Peyer's patch (tissue), 4 donors: ENCODE measurements around the gene ZNF280A. TPM values are rescaled to one million over a fixed set of nuclear protein-coding genes. Genes with fewer than 3 reads are reported as not detected.

Source experiments
- DNase-seq, 3 donors: peaks; one replicate each; pipeline ENCODE4 v3.0.0-alpha.2; 2017 to 2019
- H3K27ac ChIP-seq, 4 donors: fragments of 200-600 bp; sonication (generic); one replicate each; pipeline ENCODE4 v1.5.1; 2016 to 2019
- H3K27me3 ChIP-seq, 2 donors: fragments of 200-600 bp; sonication (generic); one replicate each; pipeline ENCODE4 v1.5.1; 2019
- H3K36me3 ChIP-seq, 3 donors: fragments of 200-600 bp; sonication (generic); one replicate each; pipeline ENCODE4 v1.5.1; 2016 to 2019
- H3K4me1 ChIP-seq, 4 donors: fragments of 200-600 bp; sonication (generic); one replicate each; pipeline ENCODE4 v1.5.1; 2016 to 2019
- H3K4me3 ChIP-seq, 4 donors: fragments of 200-600 bp; sonication (generic); 1 replicate in 3 of 4; 2 replicates in 1 of 4; pipeline ENCODE4 v1.5.1; 2016 to 2019; ENCODE audit warnings: mild to moderate bottlenecking in 1 of 4
- H3K9me3 ChIP-seq, 4 donors: fragments of 200-600 bp; sonication (generic); one replicate each; pipeline ENCODE4 v1.5.1; 2016 to 2019; ENCODE audit warnings: mild to moderate bottlenecking in 1 of 4
- CTCF ChIP-seq, 6 experiments: fragments of 450-650 bp in 4 of 6; fragments of 200-600 bp in 2 of 6; sonication (generic) in 1 of 6; IDR thresholded peaks; one replicate each; pipeline ENCODE4 v1.5.1; 2017 to 2019; ENCODE audit warnings: antibody characterized with exemption in 6 of 6, mild to moderate bottlenecking in 3 of 6, moderate library complexity in 1 of 6
- POLR2A ChIP-seq, 2 donors: fragments of 450-650 bp; IDR thresholded peaks; one replicate each; pipeline ENCODE4 v1.5.1; 2017; ENCODE audit warnings: antibody characterized with exemption in 2 of 2, mild to moderate bottlenecking in 2 of 2, moderate library complexity in 2 of 2
- total RNA-seq, 4 donors: library from RNA; depleted of rRNA; stranded (reverse); fragments of >200 nt; gene quantifications; one replicate each; pipeline ENCODE4 v1.1.0, GENCODE V29; 2016

Gene ZNF280A
- total RNA-seq, 4 donors from 2014 or later: not detected

- Histone ChIP-seq H3K27ac (no peak overlapping the region), H3K36me3 (no peaks in the 10 kb centered on the region), H3K4me3 (no peak overlapping the region), H3K9me3 (no peaks in the 10 kb centered on the region), H3K4me1 (no peaks in the 10 kb centered on the region), H3K27me3 (no peaks in the 10 kb centered on the region)
- no peak for DNase-seq
- no peak for TF ChIP-seq POLR2A (IDR thresholded peaks at IDR 0.05)
- TF ChIP-seq CTCF (IDR thresholded peaks at IDR 0.05): no peak
These were observed 16.8 kb upstream of the ZNF280A start for GRCh38 chr22:22536916-22537315.

GRCh38 chr22:22536515-22536914 lies 16.4 kb upstream of the ZNF280A start:
- H3K27ac ChIP-seq: no peak overlapping the region
- no peak for TF ChIP-seq POLR2A (IDR thresholded peaks at IDR 0.05)
- no peak for TF ChIP-seq CTCF (IDR thresholded peaks at IDR 0.05)
- H3K9me3 ChIP-seq: no peaks in the 10 kb centered on the region
- H3K36me3 ChIP-seq: no peaks in the 10 kb centered on the region
- no peaks in the 10 kb centered on the region for H3K27me3 ChIP-seq
- H3K4me3 ChIP-seq: no peak overlapping the region
- no peaks in the 10 kb centered on the region for H3K4me1 ChIP-seq
- DNase-seq: no peak

GRCh38 chr22:22535662-22536061 lies 15.6 kb upstream of the ZNF280A start:
- TF ChIP-seq CTCF (IDR thresholded peaks at IDR 0.05) (no peak), POLR2A (IDR thresholded peaks at IDR 0.05) (no peak)
- no peaks in the 10 kb centered on the region for H3K36me3 ChIP-seq
- H3K27me3 ChIP-seq: no peaks in the 10 kb centered on the region
- no peak overlapping the region for H3K27ac ChIP-seq
- no peaks in the 10 kb centered on the region for H3K4me1 ChIP-seq
- H3K4me3 ChIP-seq: no peak overlapping the region
- DNase-seq: no peak
- H3K9me3 ChIP-seq: no peaks in the 10 kb centered on the region

GRCh38 chr22:22534604-22535415 lies 14.7 kb upstream of the ZNF280A start:
- no peaks in the 10 kb centered on the region for H3K9me3 ChIP-seq
- no peak overlapping the region for H3K27ac ChIP-seq
- H3K36me3 ChIP-seq: no peaks in the 10 kb centered on the region
- no peaks in the 10 kb centered on the region for H3K27me3 ChIP-seq
- no peaks in the 10 kb centered on the region for H3K4me1 ChIP-seq
- DNase-seq: no peak
- no peak for TF ChIP-seq POLR2A (IDR thresholded peaks at IDR 0.05)
- H3K4me3 ChIP-seq: no peak overlapping the region

DNA sequence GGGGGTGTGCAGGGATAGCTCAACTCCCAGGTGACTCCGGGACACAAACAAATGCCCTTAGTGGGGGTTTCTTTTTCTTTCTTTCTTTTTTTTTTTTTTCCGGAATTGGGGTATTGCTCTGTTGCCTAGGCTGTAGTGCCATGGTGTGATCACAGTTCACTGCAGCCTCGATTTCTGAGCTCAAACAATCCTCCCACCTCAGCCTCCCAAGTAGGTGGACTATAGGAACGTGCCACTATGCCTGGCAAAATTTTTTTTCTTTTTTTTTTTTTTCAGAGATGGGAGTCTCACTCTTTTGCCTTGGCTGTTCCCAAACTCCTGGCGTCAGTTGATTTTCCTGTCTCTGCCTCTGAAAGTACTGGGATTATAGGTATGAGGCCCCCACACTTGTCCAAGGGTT lies 13.8 kb upstream of the ZNF280A start:
- DNase-seq: no peak

More for the DNA sequence above, 13.8 kb upstream of the ZNF280A start:
- TF ChIP-seq POLR2A (IDR thresholded peaks at IDR 0.05): no peak
- no peak for TF ChIP-seq CTCF (IDR thresholded peaks at IDR 0.05)
- Histone ChIP-seq H3K27me3 (no peaks in the 10 kb centered on the region), H3K4me3 (no peak overlapping the region), H3K4me1 (no peaks in the 10 kb centered on the region), H3K9me3 (no peaks in the 10 kb centered on the region), H3K36me3 (no peaks in the 10 kb centered on the region), H3K27ac (no peak overlapping the region)
